ENCODE measurements around the gene CORO2A.
"Not testable (repeated sequence)": the region's sequence is repeated elsewhere in the genome, so short reads cannot be mapped to it uniquely, and the experiment has no call there.

The CORO2A gene

DNA sequence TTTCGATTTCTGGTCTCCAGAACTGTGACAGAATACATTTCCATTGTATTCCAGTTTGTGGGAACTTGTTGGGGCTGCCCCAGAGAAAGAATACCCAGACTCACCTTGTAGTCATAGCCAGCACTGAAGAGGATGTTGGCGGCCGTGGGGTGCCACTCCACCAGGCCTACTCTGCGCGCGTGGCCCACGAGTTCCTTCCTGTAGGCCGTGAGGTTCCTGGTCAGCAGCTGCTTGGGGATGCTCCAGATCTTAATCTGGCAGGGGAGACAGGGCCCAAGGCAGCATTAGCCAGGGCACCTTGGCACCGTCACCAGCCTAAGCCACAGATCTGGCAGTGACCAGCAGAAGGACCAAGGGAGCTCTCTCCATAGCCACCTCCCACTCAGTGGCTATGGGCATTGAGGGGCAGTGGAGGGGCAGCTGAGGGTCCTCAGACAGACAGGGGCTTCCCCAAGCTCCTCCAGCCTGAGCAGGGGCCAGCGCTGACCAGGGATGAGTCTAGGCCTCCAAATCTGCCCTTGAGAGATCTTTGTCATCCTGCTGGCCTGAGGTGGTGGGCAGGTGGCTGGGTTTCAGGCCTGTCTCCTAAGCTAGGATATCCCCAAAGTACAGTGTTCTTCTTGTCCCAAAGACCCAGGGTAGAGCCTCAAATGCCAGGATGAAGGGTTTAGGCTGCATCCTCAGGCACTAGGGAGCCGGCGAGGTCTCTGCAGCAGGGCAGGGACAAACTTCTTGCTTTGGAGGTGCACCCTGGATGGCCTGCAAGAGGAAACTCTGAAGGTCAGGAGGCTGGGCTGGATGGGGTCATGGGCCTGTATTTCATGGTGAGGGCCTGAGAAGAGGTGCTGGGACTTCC lies 57.5 kb downstream of the CORO2A start:
- no peak for DNase-seq

DNA sequence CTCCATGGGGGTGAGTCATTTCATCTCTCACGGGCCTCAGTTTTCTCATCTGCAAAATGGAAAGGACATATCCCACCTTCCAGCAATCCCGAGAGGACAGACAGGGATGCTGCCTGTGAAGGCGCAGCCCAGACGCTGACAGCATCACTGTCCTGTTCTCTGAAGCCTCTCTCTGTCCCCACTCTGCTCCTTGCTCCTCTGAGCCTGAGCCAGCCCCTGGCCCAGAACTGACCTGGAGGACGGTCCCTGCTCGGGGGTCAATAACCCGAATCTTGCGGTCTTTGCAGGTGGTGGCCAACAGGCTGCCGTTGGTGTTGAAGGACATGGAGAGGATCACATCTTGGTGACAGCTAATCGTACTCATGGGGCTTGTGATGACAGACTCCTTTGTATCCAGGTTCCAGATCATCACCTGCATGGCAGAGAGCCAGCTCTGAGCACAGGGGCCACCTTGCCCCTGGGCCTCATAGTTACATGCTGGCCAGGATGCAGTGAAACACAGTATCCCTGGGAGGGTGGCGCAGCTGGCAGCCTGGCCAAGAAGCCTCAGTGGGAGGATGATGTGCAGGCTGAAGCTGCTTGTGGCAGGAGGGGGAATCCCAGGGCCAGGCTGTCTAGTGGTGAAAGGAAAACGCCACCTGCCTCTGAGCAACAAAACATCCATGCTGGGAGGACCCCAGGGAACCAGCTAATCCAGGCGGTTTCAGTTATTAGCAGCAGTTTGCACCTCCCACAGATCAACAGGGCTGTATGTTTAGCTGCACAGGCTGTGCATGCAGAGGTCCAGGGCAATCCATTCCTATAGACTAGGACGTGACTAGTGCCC lies 59.4 kb downstream of the CORO2A start:
- DNase-seq, result no peak

DNA sequence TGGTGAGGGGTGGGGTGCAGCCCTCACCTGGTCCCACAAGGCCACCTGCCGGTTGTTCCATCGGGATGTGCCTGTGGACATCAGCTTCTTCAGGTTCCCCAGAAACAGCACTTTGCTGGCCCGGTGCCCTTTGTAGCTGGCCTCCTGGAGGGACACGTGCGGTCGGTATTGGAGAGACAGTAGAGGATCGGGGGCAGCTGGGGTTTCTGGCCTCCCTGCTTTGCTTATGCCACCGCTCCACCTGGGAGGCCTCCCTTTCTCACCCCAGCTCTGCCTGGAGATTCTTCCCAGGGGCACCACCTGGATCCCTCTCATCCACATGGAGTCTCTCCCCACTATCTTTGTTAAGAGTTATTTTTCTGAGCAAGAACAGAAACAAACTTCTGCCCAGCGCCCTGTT lies 60.3 kb downstream of the CORO2A start:
- no peak for DNase-seq

DNA sequence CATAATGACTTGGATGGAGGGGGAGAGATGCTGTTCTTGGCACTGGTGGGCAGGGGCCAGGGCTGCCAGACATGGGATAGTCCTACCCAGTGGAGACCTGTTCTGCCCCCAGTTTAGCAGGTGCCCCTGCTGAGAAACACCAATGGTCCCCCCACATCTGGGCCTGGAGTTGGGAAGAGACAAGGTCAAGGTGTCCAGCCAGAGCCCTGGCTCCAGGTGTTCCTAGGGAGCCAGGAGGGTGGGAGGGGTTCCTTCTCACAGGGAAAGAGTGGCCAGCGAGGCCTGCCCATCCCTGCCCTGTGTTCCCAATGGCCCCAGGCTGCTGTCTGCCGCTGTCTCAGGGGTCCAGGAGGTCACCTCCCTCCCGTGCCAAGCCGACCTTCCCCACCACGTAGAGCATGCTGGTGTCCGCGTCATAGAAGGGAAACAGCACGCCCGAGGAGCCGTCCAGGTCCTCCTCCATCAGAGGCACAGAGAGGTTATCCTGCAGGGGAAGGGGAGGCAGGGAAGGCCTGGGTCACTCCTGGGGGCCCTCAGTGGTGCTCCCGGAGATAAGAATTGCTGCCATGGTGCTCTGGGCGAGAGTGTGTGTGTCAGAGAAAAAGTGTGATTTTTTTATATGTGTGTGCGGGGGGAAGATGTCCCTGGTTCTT lies 61.7 kb downstream of the CORO2A start:
- no peak for DNase-seq

DNA sequence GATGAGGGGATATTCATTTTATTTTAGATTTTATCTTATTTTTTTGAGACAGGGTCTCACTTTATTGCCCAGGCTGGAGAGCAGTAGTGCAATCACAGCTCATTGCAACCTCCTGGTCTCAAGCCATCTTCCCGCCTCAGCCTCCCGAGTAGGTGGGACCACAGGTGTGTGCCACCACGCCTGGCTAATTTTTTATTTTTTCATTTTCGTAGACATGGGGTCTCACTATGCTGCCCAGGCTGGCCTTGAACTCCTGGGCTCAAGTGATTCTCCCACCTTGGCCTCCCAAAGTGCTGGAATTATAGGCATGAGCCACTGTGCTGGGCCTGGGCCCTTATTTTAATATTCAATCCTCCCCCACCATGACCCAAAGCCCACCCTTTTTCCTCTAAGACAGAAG lies 62.4 kb downstream of the CORO2A start:
- DNase-seq, result not testable (repeated sequence)

DNA sequence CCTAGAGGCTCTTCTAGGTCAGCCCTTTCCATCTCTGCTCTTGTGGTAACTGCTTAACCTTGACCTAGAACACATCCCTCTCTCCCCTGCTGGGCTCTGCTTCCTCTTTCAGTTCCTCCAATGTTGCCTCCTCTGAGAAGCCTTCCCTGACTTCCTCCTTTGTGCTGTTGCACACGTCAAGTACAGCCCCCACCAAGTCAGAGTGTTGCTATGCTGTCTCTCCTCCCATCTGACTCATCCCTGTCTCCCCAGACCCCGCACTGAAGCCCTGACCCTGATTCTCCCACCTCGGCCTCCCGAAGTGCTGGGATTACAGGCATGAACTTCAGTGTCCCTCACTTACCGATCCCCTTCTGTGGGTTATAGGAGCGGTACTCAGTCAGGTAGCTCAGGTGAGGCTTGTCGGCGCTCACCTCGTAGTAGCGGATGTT lies 63.0 kb downstream of the CORO2A start:
- DNase-seq, result no peak

DNA sequence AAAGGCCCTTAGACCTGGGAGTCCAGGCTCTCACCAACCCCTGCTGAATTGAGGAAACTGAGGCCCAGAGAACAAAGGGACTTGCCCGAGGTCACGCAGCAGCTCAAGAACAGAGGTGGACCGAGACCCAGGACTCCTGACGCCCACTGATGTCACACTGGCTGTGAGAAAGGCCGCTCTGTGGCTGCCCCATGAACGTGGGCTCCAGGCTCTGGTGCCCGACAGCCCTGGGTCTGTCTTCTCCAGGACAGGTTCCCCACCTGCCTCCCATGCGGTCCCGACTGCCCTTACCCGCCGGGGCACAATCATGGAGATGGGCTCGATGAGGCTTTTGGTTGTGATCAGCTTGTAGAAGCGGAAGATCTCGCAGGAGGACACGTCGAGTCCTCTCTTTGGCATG lies 64.1 kb downstream of the CORO2A start:
- no peak for DNase-seq

DNA sequence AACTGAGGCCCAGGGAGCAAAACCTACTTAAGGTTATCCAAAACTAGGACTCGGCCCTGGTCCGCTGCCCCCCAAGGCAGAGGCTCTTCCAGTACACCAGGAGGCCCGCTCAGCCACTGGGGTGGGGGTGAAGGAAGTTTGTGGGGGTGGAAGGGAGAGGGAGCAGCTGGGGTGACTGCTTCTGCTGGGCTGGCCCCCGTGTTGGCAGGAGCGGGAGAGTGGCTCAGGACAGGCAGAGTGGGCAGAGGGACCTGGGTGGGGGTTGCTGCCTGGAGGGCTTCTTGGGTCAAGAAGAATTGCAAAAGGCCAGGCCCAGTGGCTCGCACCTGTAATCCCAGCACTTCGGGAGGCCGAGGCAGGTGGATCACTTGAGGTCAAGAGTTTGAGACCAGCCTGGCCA lies 65.2 kb downstream of the CORO2A start:
- no peak for DNase-seq

DNA sequence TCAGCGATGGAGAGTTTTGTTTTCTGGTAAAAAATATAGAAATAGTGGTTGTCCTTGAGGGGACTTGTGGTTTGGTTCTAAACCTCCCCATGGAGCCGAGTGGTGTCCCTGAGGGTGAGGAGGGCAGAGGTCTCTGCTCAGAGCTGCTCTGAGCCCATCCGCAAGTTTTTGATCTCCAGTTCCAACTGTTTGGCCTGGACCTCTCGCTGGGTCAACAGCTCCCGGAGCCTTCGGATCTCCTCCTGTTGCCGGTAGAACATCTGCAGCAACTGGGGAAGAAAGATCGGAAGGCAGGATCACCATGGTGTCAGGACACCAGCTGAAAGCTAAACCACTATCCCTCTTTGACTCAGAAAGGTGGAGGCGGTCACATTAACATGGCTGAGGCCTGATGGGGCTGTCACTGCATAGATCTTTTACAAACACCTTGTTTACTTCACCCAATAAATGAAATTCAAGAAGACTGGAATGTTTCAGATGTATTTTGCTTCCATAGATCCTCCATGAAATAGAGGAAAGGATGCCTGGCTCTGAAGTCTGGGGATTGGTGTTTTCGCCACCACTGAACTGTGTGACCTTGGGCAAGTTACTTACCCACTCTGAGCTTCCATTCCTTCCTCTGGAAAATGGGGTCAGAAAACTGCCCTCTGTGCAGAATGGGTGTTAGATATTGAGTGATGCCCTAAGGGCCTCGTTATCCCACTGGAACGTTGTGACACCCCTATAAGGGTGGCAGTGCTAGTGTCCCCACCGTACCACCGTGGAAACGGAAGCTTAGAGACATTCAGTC lies 67.6 kb downstream of the CORO2A start:
- DNase-seq, result no peak

DNA sequence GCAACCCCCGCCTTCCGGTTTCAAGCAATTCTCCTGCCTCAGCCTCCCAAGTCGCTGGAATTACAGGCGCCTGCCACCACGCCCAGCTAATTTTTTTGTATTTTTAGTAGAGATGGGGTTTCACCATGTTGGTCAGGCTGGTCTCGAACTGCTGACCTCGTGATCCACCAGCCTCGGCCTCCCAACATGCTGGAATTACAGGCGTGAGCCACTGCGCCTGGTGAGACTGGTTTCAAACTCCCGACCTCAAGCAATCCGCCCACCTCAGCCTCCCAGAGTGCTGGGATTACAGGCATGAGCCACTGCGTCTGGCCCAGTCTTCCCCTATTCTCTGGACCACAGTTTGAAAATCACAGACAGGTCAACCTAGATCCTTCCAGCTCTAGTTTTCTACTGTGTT lies 68.3 kb downstream of the CORO2A start:
- not testable (repeated sequence) for DNase-seq

DNA sequence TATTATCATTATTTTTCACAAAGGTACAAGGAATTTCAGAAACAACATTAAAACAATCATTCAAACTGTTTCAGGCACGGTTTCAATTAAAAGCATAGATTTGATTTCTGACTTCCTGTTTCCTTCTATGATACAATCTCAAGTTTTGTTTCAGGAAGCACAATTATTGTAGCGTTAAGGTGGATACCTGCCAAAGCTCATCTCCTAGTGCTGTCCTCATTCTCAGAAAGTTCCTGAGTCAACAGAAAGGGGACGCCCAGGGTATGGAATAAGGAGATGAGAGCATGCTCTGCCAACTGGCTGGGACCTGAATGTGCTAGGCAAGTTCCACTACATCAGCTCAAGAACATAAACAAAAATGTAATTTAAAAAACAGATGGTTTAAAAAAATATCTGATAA lies 71.4 kb downstream of the CORO2A start:
- DNase-seq, result no peak

DNA sequence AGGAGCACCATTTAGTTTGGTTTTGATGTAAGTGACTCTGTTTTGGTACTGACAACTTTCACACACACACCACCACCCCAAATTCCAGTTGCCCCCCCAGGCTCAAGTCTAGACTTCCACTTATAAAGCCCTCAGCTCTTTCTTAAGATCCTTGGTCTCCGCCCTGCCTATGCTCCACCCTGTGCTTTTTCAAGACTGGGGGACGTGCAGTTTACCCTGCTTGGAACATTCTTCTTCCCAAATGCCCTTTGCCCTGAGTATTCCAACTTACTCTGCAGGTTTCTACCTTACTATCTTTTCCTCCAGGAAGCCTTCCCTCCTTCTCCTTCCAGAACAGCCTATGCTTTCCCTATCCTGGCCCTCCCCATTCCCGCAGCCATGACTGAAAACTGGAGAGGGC lies 72.0 kb downstream of the CORO2A start:
- DNase-seq, result no peak

DNA sequence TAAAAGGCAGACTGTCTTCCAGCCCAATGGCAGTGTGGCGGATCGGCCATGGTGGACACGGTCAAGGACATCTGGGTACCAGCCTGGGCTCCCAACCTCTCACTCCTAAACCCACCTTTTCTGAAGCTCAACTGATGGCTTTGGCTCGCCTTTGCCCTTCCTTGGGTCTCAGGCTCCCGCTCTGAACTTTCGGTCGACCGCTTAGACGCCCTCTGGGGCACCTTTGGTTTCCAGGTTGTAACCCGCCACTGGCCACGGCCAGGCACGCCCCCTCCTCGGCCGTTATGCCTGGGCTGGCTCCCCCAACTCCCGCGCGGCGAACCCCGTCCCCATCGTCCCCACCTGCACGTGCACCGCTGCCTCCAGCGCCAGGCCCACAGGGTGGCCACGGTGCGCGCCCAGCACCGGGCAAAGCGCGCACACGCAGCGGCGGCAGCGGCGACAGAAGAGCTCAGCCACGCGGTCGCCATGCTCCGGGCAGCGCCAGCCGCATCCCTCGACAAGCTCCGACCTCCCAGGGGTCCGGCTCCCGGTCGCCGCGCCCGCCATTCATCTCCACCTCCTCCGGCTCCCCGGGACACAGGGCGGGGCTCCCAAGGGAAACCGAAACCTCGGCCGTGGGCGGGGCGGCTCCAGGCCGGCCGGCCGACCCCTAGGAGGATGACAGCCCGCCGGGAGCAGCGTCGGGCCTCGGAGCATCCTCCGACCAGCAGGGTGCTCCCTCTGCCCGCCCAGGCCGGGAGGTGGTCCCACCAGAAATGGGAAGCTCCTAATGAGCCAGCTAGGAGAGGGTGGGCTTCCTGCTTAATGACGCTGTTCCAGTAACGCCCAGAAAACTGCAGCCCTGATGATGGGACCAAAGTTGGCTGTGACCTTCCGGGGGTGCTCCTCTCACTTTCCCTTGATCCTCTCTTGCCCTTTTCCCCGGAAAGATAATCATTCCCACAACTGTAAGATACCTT lies 73.5 kb downstream of the CORO2A start, which contains the start of gene TRIM14:
TRIM14 (minus strand) TSS at position 583 of the 962 bp plus-strand sequence; CDS start at position 549, 34 bp downstream.
- peak; percentile 26 for DNase-seq

DNA sequence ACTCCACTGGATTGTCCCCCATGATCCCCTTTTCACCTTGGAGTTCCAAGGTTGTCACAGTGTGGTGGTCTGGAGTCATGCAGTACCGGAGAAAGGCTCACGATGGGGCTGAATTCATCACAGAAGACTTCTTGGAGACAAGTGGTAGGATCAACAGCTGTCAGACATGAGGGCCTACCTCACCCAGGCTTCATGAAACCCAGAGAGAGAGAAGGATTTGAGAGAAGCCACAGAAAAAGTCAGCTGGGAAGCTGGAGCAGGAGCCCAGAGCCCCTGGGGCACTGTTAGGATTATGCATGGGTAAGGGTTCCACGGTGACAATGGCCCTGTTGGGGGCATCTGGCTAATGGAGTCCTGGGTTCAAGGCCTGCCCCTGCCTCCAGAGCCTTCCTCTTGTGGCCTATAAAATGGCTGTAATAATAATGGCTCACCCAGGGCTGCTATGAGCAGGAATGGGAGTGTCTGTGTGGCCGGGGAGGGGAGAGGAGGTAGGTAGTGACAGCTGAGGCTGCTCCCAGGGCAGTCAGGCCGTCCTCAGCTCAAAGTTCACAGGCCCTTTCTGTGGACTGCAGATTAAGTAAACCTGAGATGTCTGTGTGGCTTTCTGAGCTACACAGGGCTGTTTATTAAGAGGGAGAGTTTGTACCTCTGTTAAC lies 74.3 kb downstream of the CORO2A start:
- no peak for DNase-seq

DNA sequence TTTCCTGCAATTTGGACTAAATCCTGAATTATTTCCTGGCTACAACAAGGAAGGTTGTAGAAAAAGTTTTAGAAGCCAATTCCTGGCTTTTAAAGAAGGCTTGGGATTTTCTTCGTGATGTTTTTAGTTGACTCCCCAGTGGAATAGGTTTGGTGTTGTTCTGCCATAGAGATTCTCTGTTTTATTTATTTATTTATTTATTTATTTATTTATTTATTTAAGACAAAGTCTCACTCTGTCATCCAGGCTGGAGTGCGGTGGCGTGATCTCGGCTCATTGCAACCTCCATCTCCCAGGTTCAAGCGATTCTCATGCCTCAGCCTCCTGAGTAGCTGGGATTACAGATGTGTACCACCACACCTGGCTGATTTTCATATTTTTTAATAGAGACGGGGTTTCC lies 75.3 kb downstream of the CORO2A start:
- not testable (repeated sequence) for DNase-seq

DNA sequence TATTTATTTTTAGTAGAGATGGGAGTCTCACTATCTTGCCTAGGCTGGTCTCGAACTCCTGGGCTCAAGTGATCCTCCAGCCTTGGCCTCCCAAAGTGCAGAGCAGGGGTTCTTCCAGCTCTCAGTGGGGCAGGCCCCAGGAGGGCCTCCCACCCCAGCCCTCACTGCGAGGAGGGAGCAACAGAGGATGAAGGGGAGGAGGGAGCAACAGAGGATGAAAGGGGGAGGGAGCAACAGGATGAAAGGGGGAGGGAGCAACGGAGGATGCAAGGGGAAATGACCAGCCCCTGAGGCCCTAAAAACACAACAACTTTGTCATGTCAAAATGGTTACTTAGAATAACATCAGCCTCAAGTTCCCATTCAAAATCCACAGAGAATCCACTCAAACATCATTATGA lies 83.4 kb downstream of the CORO2A start:
- DNase-seq, result no peak

DNA sequence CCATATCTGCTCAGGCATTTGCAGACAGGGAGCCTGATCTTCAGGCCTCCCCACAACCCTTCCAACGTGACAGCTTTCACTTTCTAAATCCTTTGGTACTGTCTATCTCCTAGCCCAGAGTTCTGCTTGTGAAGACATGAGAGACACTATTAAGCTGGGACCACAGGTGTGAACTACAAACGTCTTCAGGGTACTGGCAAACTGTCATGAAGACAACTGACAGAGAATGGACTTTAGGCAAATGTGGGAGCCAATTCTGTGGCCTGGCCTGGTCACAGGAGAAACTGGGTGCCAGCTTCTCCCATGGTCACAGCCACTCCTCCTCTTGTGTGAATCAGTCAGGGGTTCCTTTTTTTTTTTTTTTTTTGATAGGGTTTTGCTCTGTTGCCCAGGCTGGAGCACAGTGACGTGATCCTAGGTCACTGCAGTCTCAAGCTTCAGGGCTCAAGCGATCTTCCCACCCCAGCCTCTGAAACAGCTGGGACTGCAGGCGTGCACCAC lies 83.9 kb downstream of the CORO2A start:
- no peak for DNase-seq

DNA sequence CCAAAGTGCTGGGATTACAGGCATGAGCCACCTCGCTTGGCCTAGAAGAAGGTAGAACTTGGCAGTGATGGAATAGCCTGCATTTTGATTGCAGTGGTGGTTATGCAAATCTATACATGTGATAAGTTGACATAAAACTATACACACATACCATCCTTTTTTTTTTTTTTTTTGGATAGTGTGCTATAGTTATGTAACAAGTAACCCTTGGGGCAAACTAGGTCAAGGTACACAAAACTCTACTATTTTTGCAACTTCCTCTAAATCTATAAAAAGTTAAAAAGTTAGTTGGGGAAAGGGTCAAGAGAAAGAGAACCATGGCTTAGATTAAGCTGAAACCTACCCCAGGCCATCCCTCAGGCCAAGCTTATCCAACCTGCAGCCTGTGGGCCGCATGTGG lies 84.5 kb downstream of the CORO2A start:
- no peak for DNase-seq

DNA sequence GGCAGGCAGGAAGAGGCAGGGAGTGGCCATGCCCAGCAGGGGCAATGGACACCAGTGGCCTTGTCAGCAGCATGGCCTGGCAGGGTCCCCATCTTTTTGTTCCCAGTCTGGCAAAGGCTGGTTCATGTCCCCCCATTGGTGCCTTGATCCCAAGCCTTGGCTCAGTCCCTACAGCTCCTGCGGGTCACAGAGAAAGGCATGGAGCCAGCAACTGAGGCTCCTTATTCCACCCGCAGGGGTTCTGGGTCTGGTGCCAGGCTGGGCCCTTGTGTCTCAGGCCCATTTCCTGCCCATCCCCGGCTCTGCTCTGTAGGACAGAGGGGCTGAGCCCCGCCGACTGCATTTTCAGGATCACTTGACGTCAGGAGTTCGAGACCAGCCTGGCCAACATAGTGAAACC lies 87.4 kb downstream of the CORO2A start:
- no peak for DNase-seq

DNA sequence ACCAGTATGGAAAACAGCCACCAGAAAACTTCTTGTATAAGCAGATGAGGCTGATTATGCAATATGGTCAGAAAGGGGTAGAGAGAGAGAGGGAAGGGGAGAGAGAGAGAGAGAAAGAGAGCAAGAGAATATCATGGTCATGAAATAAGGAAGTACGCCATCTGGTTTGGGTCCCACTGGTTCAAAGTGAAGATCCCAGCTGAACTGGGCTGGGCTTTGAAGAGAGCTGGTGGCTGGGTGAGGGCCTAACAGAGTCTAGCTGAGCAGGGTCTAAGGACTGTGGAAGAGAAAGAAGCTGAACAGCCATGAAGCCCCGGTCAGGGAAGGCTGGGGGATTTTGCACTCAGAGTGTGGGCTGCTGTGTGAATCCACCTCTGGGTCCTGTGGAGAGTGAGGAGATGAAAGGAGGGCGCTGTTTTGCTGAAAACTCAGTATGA lies 88.0 kb downstream of the CORO2A start:
- DNase-seq, result peak; percentile 50

DNA sequence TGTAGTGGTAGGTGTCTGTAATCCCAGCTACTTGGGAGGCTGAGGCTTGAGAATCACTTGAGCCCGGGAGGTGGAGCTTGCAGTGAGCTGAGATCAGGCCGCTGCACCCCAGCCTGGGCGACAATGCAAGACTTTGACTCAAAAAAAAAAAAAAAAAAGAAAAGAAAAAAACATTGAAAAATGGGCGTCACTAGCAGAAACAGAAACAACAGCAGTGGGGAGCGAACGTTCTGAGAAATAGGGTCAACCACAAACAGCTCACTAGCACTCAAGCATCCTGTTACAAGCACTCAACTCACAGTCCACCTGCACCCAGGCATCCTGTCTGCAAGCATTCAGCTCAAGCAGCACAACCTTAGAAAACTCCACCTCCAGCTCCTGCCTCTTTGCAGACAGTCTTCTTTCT lies 90.6 kb downstream of the CORO2A start:
- peak; percentile 83 for DNase-seq

Data from KG1 (cell line).